ENCODE measurements around the gene SPOCK3. TPM values are rescaled to one million over a fixed set of nuclear protein-coding genes. Genes with fewer than 3 reads are reported as not detected.

SPOCK3 gene
- total and polyA plus RNA-seq, 2 of the 13 experiments (the other 11 are each of a cell fraction or from before 2014, with no cell fraction given), result not detected

DNA sequence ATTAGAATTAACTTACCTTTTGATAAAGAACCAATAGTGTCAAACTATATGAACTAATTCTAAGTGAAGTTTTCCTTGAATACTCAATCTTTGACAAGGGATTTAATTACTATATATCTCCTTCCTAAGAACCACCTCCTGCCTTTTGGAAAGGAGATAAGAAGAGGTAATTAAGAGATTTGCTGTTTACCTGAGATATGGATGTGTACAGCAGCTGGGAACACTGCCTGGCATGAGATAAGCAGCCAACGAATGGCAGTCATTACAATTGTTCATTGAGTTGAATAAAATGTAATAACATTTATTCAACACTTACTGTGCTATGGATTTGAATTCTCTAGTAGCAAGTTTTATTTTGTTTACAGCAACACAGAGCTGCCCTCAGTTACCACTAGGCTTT is 407.1 kb downstream of the SPOCK3 start (continued):
- TF ChIP-seq, protein P1, sequence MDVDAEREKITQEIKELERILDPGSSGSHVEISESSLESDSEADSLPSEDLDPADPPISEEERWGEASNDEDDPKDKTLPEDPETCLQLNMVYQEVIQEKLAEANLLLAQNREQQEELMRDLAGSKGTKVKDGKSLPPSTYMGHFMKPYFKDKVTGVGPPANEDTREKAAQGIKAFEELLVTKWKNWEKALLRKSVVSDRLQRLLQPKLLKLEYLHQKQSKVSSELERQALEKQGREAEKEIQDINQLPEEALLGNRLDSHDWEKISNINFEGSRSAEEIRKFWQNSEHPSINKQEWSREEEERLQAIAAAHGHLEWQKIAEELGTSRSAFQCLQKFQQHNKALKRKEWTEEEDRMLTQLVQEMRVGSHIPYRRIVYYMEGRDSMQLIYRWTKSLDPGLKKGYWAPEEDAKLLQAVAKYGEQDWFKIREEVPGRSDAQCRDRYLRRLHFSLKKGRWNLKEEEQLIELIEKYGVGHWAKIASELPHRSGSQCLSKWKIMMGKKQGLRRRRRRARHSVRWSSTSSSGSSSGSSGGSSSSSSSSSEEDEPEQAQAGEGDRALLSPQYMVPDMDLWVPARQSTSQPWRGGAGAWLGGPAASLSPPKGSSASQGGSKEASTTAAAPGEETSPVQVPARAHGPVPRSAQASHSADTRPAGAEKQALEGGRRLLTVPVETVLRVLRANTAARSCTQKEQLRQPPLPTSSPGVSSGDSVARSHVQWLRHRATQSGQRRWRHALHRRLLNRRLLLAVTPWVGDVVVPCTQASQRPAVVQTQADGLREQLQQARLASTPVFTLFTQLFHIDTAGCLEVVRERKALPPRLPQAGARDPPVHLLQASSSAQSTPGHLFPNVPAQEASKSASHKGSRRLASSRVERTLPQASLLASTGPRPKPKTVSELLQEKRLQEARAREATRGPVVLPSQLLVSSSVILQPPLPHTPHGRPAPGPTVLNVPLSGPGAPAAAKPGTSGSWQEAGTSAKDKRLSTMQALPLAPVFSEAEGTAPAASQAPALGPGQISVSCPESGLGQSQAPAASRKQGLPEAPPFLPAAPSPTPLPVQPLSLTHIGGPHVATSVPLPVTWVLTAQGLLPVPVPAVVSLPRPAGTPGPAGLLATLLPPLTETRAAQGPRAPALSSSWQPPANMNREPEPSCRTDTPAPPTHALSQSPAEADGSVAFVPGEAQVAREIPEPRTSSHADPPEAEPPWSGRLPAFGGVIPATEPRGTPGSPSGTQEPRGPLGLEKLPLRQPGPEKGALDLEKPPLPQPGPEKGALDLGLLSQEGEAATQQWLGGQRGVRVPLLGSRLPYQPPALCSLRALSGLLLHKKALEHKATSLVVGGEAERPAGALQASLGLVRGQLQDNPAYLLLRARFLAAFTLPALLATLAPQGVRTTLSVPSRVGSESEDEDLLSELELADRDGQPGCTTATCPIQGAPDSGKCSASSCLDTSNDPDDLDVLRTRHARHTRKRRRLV (CRISPR knock-in tag; IDR thresholded peaks at IDR 0.05), result no peak
- no peak for TF ChIP-seq MYNN (CRISPR knock-in tag; IDR thresholded peaks at IDR 0.05; ENCODE audit: low read depth)
- TF ChIP-seq, protein P2, sequence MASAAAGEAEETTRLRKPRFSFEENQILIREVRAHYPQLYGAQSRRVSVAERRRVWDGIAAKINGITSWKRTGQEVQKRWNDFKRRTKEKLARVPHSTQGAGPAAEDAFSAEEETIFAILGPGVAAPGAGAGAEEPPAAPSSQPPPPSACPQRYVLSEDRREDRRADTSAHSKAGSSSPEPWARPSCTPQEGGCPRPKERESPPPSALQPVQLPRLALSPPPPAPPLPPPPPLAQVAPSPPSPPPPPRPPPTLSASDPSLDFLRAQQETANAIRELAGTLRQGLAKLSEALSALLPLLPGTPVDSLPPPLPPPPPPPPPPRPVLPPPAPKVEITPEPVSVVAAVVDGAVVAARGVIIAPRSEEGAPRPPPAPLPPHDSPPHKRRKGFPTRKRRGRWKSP (CRISPR knock-in tag; IDR thresholded peaks at IDR 0.05), result no peak
- TF ChIP-seq, protein P3, sequence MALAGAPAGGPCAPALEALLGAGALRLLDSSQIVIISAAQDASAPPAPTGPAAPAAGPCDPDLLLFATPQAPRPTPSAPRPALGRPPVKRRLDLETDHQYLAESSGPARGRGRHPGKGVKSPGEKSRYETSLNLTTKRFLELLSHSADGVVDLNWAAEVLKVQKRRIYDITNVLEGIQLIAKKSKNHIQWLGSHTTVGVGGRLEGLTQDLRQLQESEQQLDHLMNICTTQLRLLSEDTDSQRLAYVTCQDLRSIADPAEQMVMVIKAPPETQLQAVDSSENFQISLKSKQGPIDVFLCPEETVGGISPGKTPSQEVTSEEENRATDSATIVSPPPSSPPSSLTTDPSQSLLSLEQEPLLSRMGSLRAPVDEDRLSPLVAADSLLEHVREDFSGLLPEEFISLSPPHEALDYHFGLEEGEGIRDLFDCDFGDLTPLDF (CRISPR knock-in tag; IDR thresholded peaks at IDR 0.05), result no peak
- TF ChIP-seq FOXK2 (IDR thresholded peaks at IDR 0.05), result no peak

DNA sequence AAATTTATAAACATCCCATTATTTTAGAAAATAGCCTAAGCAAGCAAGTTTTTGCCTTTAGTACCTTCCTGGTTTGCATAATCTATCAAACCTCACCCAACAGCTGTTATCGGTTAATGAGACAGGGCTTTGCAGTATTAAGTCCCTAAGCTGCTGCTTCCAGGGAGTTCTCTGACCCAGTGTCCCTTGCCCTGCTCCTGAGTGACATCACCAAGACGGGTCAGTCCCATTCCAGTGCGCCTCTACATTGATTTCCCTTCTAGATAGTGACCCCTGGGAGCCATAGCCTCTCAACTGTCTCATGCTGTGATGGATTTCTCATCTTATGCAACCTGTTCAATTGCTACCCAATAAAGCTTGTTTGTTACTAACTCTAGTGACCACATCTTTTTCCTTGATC is 410.4 kb downstream of the SPOCK3 start:
- no peak for TF ChIP-seq SKI (IDR thresholded peaks at IDR 0.05; ENCODE audit: partially characterized antibody)
- no peak for TF ChIP-seq ZNF326 (CRISPR knock-in tag; IDR thresholded peaks at IDR 0.05; ENCODE audit: borderline replicate concordance)
- no peak for TF ChIP-seq ZNF788 (CRISPR knock-in tag; IDR thresholded peaks at IDR 0.05; ENCODE audit: borderline replicate concordance)
- no peak for TF ChIP-seq ZNF232 (CRISPR knock-in tag; IDR thresholded peaks at IDR 0.05; ENCODE audit: borderline replicate concordance)
- Histone ChIP-seq H3K27ac (ENCODE audit: extremely low read length, insufficient read depth, low read length) (no peak overlapping the region), H3K36me3 (replicated peaks in 1 of 2; ENCODE audit: control insufficient read depth in 1 of 2, insufficient read depth in 2 of 2, low read length in 2 of 2) (no peaks in the 10 kb centered on the region), H3K4me1 (ENCODE audit: insufficient read depth, low read length) (no peaks in the 10 kb centered on the region), H3K4me3 (replicated peaks in 1 of 3; ENCODE audit: insufficient read depth in 1 of 3, low read depth in 2 of 3, low read length in 3 of 3) (no peak overlapping the region), H4K20me1 (ENCODE audit: insufficient read depth, low read length) (no peaks in the 10 kb centered on the region), H3K9ac (ENCODE audit: insufficient read depth, low read depth, low read length) (no peak overlapping the region), H3K9me3 (ENCODE audit: low read length) (no peaks in the 10 kb centered on the region), H3K79me2 (ENCODE audit: insufficient read depth, low read length) (no peaks in the 10 kb centered on the region), H3K4me2 (ENCODE audit: low read depth, low read length) (no peak overlapping the region), H2AFZ (ENCODE audit: low read length) (no peak overlapping the region), H3K27me3 (ENCODE audit: control insufficient read depth in 1 of 2, insufficient read depth in 2 of 2, low read length in 2 of 2) (no peaks in the 10 kb centered on the region)
- ChIA-PET CTCF (ENCODE audit: low intra/inter-chr PET ratio, low total read pairs) (no interaction called here), POLR2A (no interaction called here)
- intact Hi-C loops (cut with micrococcal nuclease; ENCODE audit: unreplicated experiment), result no loop called here
- no TSS peak for BruUV-seq (replicated peaks)
- ATAC-seq (no peak), FAIRE-seq (no peak), DNase-seq (ENCODE audit: low spot score) (no peak)
- 19% methylated on average over 3 of the region's 3 CpGs for WGBS (ENCODE audit: low lambda C conversion rate)
- in situ Hi-C loops (cut with HindIII; ENCODE audit: extremely low pct_ligation_motif_present, low pct_unique_long_range_greater_than_20kb), result no loop called here
